ENCODE measurements around the gene ANO2. TPM values are rescaled to one million over a fixed set of nuclear protein-coding genes. Genes with fewer than 3 reads are reported as not detected.

ANO2 gene
- polyA plus RNA-seq, 1 donor from 2014 or later, result 1.8 TPM

DNA sequence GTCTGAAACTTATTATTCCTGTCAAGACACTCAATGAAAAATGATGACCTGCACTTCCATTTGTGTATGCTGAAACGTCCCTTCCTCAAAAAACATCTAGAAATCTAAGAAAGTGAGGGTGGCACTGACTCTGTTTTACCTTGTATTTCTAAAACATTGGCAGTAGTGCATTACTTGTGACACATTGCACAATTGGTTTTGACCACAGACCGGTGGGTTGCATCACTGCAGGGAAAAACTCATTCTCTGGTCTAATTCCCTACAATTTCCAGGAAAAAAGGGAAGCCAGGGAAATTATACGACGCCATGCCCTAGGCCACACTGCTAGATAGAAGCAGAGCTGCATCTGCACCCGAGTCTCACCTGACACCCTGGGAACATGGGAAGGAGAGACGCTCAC lies 356.5 kb downstream of the ANO2 start:
- H3K27ac ChIP-seq (ENCODE audit: low read length), result no peak overlapping the region
- H4K20me1 ChIP-seq (ENCODE audit: insufficient read depth), result no peaks in the 10 kb centered on the region
- H3K79me2 ChIP-seq (replicated peaks; ENCODE audit: insufficient read depth, low read length), result no peaks in the 10 kb centered on the region
- H3K9ac ChIP-seq (ENCODE audit: low read length), result no peak overlapping the region
- TF ChIP-seq, protein P1, sequence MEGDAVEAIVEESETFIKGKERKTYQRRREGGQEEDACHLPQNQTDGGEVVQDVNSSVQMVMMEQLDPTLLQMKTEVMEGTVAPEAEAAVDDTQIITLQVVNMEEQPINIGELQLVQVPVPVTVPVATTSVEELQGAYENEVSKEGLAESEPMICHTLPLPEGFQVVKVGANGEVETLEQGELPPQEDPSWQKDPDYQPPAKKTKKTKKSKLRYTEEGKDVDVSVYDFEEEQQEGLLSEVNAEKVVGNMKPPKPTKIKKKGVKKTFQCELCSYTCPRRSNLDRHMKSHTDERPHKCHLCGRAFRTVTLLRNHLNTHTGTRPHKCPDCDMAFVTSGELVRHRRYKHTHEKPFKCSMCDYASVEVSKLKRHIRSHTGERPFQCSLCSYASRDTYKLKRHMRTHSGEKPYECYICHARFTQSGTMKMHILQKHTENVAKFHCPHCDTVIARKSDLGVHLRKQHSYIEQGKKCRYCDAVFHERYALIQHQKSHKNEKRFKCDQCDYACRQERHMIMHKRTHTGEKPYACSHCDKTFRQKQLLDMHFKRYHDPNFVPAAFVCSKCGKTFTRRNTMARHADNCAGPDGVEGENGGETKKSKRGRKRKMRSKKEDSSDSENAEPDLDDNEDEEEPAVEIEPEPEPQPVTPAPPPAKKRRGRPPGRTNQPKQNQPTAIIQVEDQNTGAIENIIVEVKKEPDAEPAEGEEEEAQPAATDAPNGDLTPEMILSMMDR (IDR thresholded peaks at IDR 0.05; ENCODE audit: poor library complexity, severe bottlenecking), result no peak
- H3F3A ChIP-seq (ENCODE audit: insufficient read depth, low read length, poor library complexity, severe bottlenecking), result no peaks in the 10 kb centered on the region
- H3K9me2 ChIP-seq (ENCODE audit: insufficient read depth, low read length), result no peaks in the 10 kb centered on the region
- no peaks in the 10 kb centered on the region for H3K36me3 ChIP-seq (ENCODE audit: insufficient read depth, low read length)
- no peak overlapping the region for H2AFZ ChIP-seq (ENCODE audit: low read depth, low read length)
- no peak overlapping the region for H3K4me3 ChIP-seq (ENCODE audit: low read length)
- H3K9me3 ChIP-seq (ENCODE audit: low read length), result no peaks in the 10 kb centered on the region
- H3K4me2 ChIP-seq (ENCODE audit: low read length), result no peak overlapping the region
- no peaks in the 10 kb centered on the region for H3K27me3 ChIP-seq (ENCODE audit: insufficient read depth, low read depth, low read length)

DNA sequence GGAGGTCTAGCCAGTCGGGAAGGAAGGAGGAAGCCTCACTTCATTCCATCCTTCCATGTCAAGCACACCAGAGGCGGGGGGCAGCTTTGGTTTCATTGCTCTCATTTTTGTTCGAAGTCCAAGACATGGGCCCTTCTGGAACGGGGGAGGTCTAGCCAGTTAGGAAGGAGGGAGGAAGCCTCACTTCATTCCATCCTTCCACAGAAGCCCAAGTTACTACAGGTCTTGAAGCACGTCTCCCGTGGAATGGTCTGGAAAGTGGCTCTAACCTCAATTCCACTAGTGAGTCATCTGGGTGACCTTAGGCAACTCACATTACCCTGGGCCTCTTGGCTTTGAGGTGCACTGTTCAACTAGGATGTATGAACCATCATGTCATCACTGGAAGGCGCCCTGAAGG lies 356.9 kb downstream of the ANO2 start:
- no peaks in the 10 kb centered on the region for H4K20me1 ChIP-seq (ENCODE audit: insufficient read depth)
- H3F3A ChIP-seq (ENCODE audit: insufficient read depth, low read length, poor library complexity, severe bottlenecking), result no peaks in the 10 kb centered on the region
- H3K4me2 ChIP-seq (ENCODE audit: low read length), result no peak overlapping the region
- H3K4me3 ChIP-seq (ENCODE audit: low read length), result no peak overlapping the region
- H3K27me3 ChIP-seq (ENCODE audit: insufficient read depth, low read depth, low read length), result no peaks in the 10 kb centered on the region
- no peaks in the 10 kb centered on the region for H3K9me2 ChIP-seq (ENCODE audit: insufficient read depth, low read length)
- TF ChIP-seq SMC3 (conservative IDR thresholded peaks at IDR 0.05; ENCODE audit: poor library complexity) (no peak), EZH2 (IDR thresholded peaks at IDR 0.05; ENCODE audit: borderline replicate concordance, insufficient read depth, low read length, poor library complexity, severe bottlenecking) (no peak), POLR2AphosphoS5 (IDR thresholded peaks at IDR 0.05) (no peak), TAF1 (IDR thresholded peaks at IDR 0.05; ENCODE audit: low read depth) (no peak), EP300 (conservative IDR thresholded peaks at IDR 0.05; ENCODE audit: poor library complexity, severe bottlenecking) (no peak), MXI1 (conservative IDR thresholded peaks at IDR 0.05; ENCODE audit: poor library complexity, severe bottlenecking) (no peak), RAD21 (conservative IDR thresholded peaks at IDR 0.05) (no peak)
- TF ChIP-seq, protein P2, sequence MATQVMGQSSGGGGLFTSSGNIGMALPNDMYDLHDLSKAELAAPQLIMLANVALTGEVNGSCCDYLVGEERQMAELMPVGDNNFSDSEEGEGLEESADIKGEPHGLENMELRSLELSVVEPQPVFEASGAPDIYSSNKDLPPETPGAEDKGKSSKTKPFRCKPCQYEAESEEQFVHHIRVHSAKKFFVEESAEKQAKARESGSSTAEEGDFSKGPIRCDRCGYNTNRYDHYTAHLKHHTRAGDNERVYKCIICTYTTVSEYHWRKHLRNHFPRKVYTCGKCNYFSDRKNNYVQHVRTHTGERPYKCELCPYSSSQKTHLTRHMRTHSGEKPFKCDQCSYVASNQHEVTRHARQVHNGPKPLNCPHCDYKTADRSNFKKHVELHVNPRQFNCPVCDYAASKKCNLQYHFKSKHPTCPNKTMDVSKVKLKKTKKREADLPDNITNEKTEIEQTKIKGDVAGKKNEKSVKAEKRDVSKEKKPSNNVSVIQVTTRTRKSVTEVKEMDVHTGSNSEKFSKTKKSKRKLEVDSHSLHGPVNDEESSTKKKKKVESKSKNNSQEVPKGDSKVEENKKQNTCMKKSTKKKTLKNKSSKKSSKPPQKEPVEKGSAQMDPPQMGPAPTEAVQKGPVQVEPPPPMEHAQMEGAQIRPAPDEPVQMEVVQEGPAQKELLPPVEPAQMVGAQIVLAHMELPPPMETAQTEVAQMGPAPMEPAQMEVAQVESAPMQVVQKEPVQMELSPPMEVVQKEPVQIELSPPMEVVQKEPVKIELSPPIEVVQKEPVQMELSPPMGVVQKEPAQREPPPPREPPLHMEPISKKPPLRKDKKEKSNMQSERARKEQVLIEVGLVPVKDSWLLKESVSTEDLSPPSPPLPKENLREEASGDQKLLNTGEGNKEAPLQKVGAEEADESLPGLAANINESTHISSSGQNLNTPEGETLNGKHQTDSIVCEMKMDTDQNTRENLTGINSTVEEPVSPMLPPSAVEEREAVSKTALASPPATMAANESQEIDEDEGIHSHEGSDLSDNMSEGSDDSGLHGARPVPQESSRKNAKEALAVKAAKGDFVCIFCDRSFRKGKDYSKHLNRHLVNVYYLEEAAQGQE (IDR thresholded peaks at IDR 0.05; ENCODE audit: borderline replicate concordance), result no peak
- TF ChIP-seq, protein P1 (IDR thresholded peaks at IDR 0.05; ENCODE audit: poor library complexity, severe bottlenecking), result no peak
- H3K9ac ChIP-seq (ENCODE audit: low read length), result no peak overlapping the region
- no peak overlapping the region for H2AFZ ChIP-seq (ENCODE audit: low read depth, low read length)
- no peaks in the 10 kb centered on the region for H3K36me3 ChIP-seq (ENCODE audit: insufficient read depth, low read length)
- no peaks in the 10 kb centered on the region for H3K9me3 ChIP-seq (ENCODE audit: low read length)
- H3K27ac ChIP-seq (ENCODE audit: low read length), result no peak overlapping the region
- H3K79me2 ChIP-seq (replicated peaks; ENCODE audit: insufficient read depth, low read length), result no peaks in the 10 kb centered on the region

Measured in neural cell (in vitro differentiated cells).